Stimulated activated CD4-positive, alpha-beta T cell treated with anti-CD3 and anti-CD28 coated beads, Interleukin-4, amount 100 ng/mL, for 24 hours (primary cell): ENCODE data around the gene SH3PXD2B.
"Not testable (repeated sequence)": the region's sequence is repeated elsewhere in the genome, so short reads cannot be mapped to it uniquely, and the experiment has no call there.

Experiments used
- DNase-seq: peaks from one replicate; pipeline ENCODE4 v3.0.0-alpha.2; 2020

The SH3PXD2B gene

GRCh38 chr5:172396220-172396619, 58.1 kb downstream of the SH3PXD2B start:
- DNase-seq, result no peak

GRCh38 chr5:172395483-172395882, 58.8 kb downstream of the SH3PXD2B start:
- DNase-seq, result no peak

GRCh38 chr5:172389578-172390112, 64.7 kb downstream of the SH3PXD2B start:
- DNase-seq, result no peak

- DNase-seq, result no peak
Measured at GRCh38 chr5:172388246-172388733, 66.0 kb downstream of the SH3PXD2B start.

- DNase-seq, result no peak
Measured at GRCh38 chr5:172385707-172386106, 68.6 kb downstream of the SH3PXD2B start.

- no peak for DNase-seq
Measured at GRCh38 chr5:172385010-172385563, 69.2 kb downstream of the SH3PXD2B start.

GRCh38 chr5:172383191-172383802, 71.0 kb downstream of the SH3PXD2B start:
- DNase-seq, result no peak

GRCh38 chr5:172380987-172381643, 73.2 kb downstream of the SH3PXD2B start:
- DNase-seq, result no peak

GRCh38 chr5:172380301-172380986, 73.9 kb downstream of the SH3PXD2B start:
- no peak for DNase-seq

- DNase-seq, result no peak
Measured at GRCh38 chr5:172379481-172379880, 74.8 kb downstream of the SH3PXD2B start.

GRCh38 chr5:172377856-172378255, 76.5 kb downstream of the SH3PXD2B start:
- DNase-seq, result no peak

GRCh38 chr5:172377438-172377837, 76.9 kb downstream of the SH3PXD2B start:
- no peak for DNase-seq

GRCh38 chr5:172374783-172375182, 79.5 kb downstream of the SH3PXD2B start:
- DNase-seq, result no peak

- no peak for DNase-seq
Measured at GRCh38 chr5:172373680-172374079, 80.6 kb downstream of the SH3PXD2B start.

- DNase-seq, result no peak
Measured at GRCh38 chr5:172371684-172372083, 82.6 kb downstream of the SH3PXD2B start.

- DNase-seq, result peak; percentile 42
Measured at GRCh38 chr5:172370648-172371545, 83.4 kb downstream of the SH3PXD2B start.

- DNase-seq, result no peak
Measured at GRCh38 chr5:172370237-172370640, 84.1 kb downstream of the SH3PXD2B start.

GRCh38 chr5:172368699-172369098, 85.6 kb downstream of the SH3PXD2B start:
- DNase-seq, result not testable (repeated sequence)

- DNase-seq, result no peak
Measured at GRCh38 chr5:172365948-172366608, 88.2 kb downstream of the SH3PXD2B start.

GRCh38 chr5:172364773-172365172, 89.6 kb downstream of the SH3PXD2B start:
- DNase-seq, result no peak

- DNase-seq, result no peak
Measured at GRCh38 chr5:172362755-172363154, 91.6 kb downstream of the SH3PXD2B start.
